HepG2 (cell line): ENCODE measurements around the gene DGKD. TPM values are rescaled to one million over a fixed set of nuclear protein-coding genes. Genes with fewer than 3 reads are reported as not detected.

ENCODE experiments used
- ATAC-seq: fragments of 200-7000 bp; cut with Tn5 transposase; 3 replicates; pipeline ENCODE4 v1.9.1; 2020; ENCODE audit warnings: mild to moderate bottlenecking, moderate library complexity
- BruUV-seq: library from RNA; stranded (reverse); fragments of 400-500 nt; replicated peaks from 2 replicates; lab custom pipeline; 2021; lab: Mats Ljungman, UMichigan
- CTCF ChIA-PET: fragments of 300-600 bp; formaldehyde crosslinking; extraction: SDS; loops from one replicate; lab custom pipeline; 2021; ENCODE audit warnings: low total read pairs, inconsistent platforms, low intra/inter-chr PET ratio; lab: Yijun Ruan, JAX
- POLR2A ChIA-PET: fragments of 350-600 bp; sonication (Branson Sonifier 250); formaldehyde crosslinking; loops from one replicate; lab custom pipeline; 2020; ENCODE audit warnings: antibody characterized with exemption, inconsistent platforms; lab: Yijun Ruan, JAX
- DNase-seq: peaks from one replicate; pipeline ENCODE4 v3.0.0-alpha.2; 2015; ENCODE audit warnings: low spot score
- FAIRE-seq: peaks from 3 replicates; lab custom pipeline; 2011; peaks lifted over from hg19 to GRCh38; lab: Jason Lieb, UNC
- H2AFZ ChIP-seq: one replicate; pipeline ENCODE4 v1.6.1; 2011; ENCODE audit warnings: low read length, inconsistent platforms
- H3K27ac ChIP-seq: fragments of 300-600 bp; 3 replicates; pipeline ENCODE4 v1.8.0; 2011; ENCODE audit warnings: mixed run types, mild to moderate bottlenecking, mixed read lengths, low read length, inconsistent platforms; ENCODE audit not compliant: insufficient read depth; ENCODE audit errors: extremely low read length
- H3K27me3 ChIP-seq, 2 experiments: fragments of 200-600 bp in 1 of 2; 2 replicates in 1 of 2; 3 replicates in 1 of 2; pipeline versions ENCODE4 v1.6.0 to v1.8.0; 2011; ENCODE audit warnings: low read length in 2 of 2, mild to moderate bottlenecking in 2 of 2, moderate library complexity in 2 of 2, inconsistent platforms in 1 of 2; ENCODE audit not compliant: insufficient read depth in 2 of 2, control insufficient read depth in 1 of 2
- H3K36me3 ChIP-seq, 2 experiments: fragments of 200-600 bp in 1 of 2; replicated peaks in 1 of 2; 2 replicates in 1 of 2; 3 replicates in 1 of 2; pipeline versions ENCODE4 v1.5.1 to v1.8.0; 2011; ENCODE audit warnings: low read length in 2 of 2, inconsistent platforms in 1 of 2; ENCODE audit not compliant: insufficient read depth in 2 of 2, control insufficient read depth in 1 of 2
- H3K4me1 ChIP-seq: 2 replicates; pipeline ENCODE4 v1.5.1; 2012; ENCODE audit warnings: low read length, inconsistent platforms; ENCODE audit not compliant: insufficient read depth
- H3K4me2 ChIP-seq: 2 replicates; pipeline ENCODE4 v1.6.0; 2011; ENCODE audit warnings: low read depth, low read length, inconsistent platforms
- H3K4me3 ChIP-seq, 3 experiments: fragments of 200-600 bp in 1 of 3; sonication (generic), shearing (Covaris generic) in 1 of 3; replicated peaks in 1 of 3; 2 replicates each; pipeline ENCODE4 v1.5.1; 2011 to 2016; ENCODE audit warnings: low read length in 3 of 3, inconsistent platforms in 2 of 3, low read depth in 2 of 3, mild to moderate bottlenecking in 2 of 3, control low read depth in 1 of 3, mixed read lengths in 1 of 3; ENCODE audit not compliant: insufficient read depth in 1 of 3
- H3K79me2 ChIP-seq: one replicate; pipeline ENCODE4 v1.6.1; 2011; ENCODE audit warnings: low read length, inconsistent platforms; ENCODE audit not compliant: insufficient read depth
- H3K9ac ChIP-seq: 2 replicates; pipeline ENCODE4 v1.6.0; 2011; ENCODE audit warnings: mild to moderate bottlenecking, low read depth, low read length, inconsistent platforms; ENCODE audit not compliant: insufficient read depth
- H3K9me3 ChIP-seq: 2 replicates; pipeline ENCODE4 v1.5.1; 2012; ENCODE audit warnings: mild to moderate bottlenecking, low read length
- H4K20me1 ChIP-seq: 2 replicates; pipeline ENCODE4 v1.6.0; 2011; ENCODE audit warnings: inconsistent platforms, mild to moderate bottlenecking, low read length, moderate library complexity; ENCODE audit not compliant: insufficient read depth
- AGO2 ChIP-seq: fragments of 200-400 bp; formaldehyde crosslinking; optimal IDR thresholded peaks from 2 replicates; pipeline ENCODE3; 2017; ENCODE audit warnings: mild to moderate bottlenecking, low read depth, low read length, moderate library complexity
- ATF4 ChIP-seq, 2 experiments: fragments of 450-650 bp in 1 of 2; sonication (generic) in 1 of 2; formaldehyde crosslinking; IDR thresholded peaks; 2 replicates each; pipeline versions ENCODE4 v1.5.0 to v1.8.0; 2020 to 2022; ENCODE audit warnings: mild to moderate bottlenecking in 1 of 2, missing genetic modification reagents in 1 of 2
- ATF7 ChIP-seq, 2 experiments: fragments of 450-650 bp in 1 of 2; sonication (generic) in 1 of 2; formaldehyde crosslinking in 1 of 2; IDR thresholded peaks; 2 replicates each; pipeline versions ENCODE4 v1.4.0 to v1.6.1; 2016 to 2020; ENCODE audit warnings: antibody characterized with exemption in 1 of 2, mild to moderate bottlenecking in 1 of 2, missing genetic modification reagents in 1 of 2
- ATF7-NPFF ChIP-seq: sonication (generic); formaldehyde crosslinking; IDR thresholded peaks from 2 replicates; pipeline ENCODE4 v1.8.1; 2023; ENCODE audit warnings: mild to moderate bottlenecking, low read depth, missing genetic modification reagents, moderate library complexity
- BHLHE40 ChIP-seq: IDR thresholded peaks from 2 replicates; pipeline ENCODE4 v1.6.1; 2011; ENCODE audit warnings: low read length, improper control_type of control experiment
- CHCHD3 ChIP-seq: sonication (generic); formaldehyde crosslinking; IDR thresholded peaks from 2 replicates; pipeline ENCODE4 v1.8.0; 2022; ENCODE audit warnings: mild to moderate bottlenecking, missing genetic modification reagents, moderate library complexity
- HCFC1 ChIP-seq: fragments of 150-350 bp; IDR thresholded peaks from 2 replicates; pipeline ENCODE4 v1.6.1; 2014; ENCODE audit warnings: low read depth, low read length
- ISX ChIP-seq: sonication (generic); formaldehyde crosslinking; conservative IDR thresholded peaks from 2 replicates; pipeline ENCODE4 v1.5.0; 2020; ENCODE audit warnings: missing genetic modification reagents
- KAT2B ChIP-seq: fragments of 150-350 bp; IDR thresholded peaks from 2 replicates; pipeline ENCODE4 v1.6.1; 2014; ENCODE audit warnings: low read depth, low read length, borderline replicate concordance
- MLX ChIP-seq: IDR thresholded peaks from 2 replicates; pipeline ENCODE4 v1.6.1; 2016
- PAX8 ChIP-seq: sonication (generic); formaldehyde crosslinking; IDR thresholded peaks from 2 replicates; pipeline ENCODE4 v1.8.0; 2022; ENCODE audit warnings: mild to moderate bottlenecking, missing genetic modification reagents, borderline replicate concordance
- XRCC5 ChIP-seq: fragments of 200-400 bp; formaldehyde crosslinking; optimal IDR thresholded peaks from 2 replicates; pipeline ENCODE3; 2017; ENCODE audit warnings: mild to moderate bottlenecking, low read length
- ZEB1 ChIP-seq: IDR thresholded peaks from 2 replicates; pipeline ENCODE4 v1.6.1; 2012; ENCODE audit warnings: mild to moderate bottlenecking, low read depth, inconsistent platforms; ENCODE audit not compliant: insufficient replicate concordance
- ZNF121 ChIP-seq: sonication (generic); formaldehyde crosslinking; IDR thresholded peaks from 2 replicates; pipeline ENCODE4 v1.5.0; 2020; ENCODE audit warnings: mild to moderate bottlenecking, missing genetic modification reagents
- ZNF20 ChIP-seq: sonication (generic); formaldehyde crosslinking; IDR thresholded peaks from 2 replicates; pipeline ENCODE4 v1.4.0; 2020; ENCODE audit warnings: mild to moderate bottlenecking, moderate library complexity, missing genetic modification reagents
- ZNF253 ChIP-seq: sonication (generic); formaldehyde crosslinking; IDR thresholded peaks from 2 replicates; pipeline ENCODE4 v1.8.0; 2022; ENCODE audit warnings: mild to moderate bottlenecking, missing genetic modification reagents, borderline replicate concordance
- ZNF513 ChIP-seq: sonication (generic); formaldehyde crosslinking; conservative IDR thresholded peaks from 2 replicates; pipeline ENCODE4 v1.5.0; 2020; ENCODE audit warnings: missing genetic modification reagents
- ZNF792 ChIP-seq: IDR thresholded peaks from 2 replicates; pipeline ENCODE4 v1.6.1; 2016
- ZNF879 ChIP-seq: sonication (generic); formaldehyde crosslinking; IDR thresholded peaks from 2 replicates; pipeline ENCODE4 v1.8.1; 2023; ENCODE audit warnings: missing genetic modification reagents
- WGBS: methylation state at CpG from one replicate; pipeline ENCODE4 v1.1.6; 2017; ENCODE audit warnings: low lambda C conversion rate; 5-methylcytosine and 5-hydroxymethylcytosine counted together
- in situ Hi-C: cut with HindIII; loops from 2 replicates; pipeline ENCODE4 v1.10.0; 2017; ENCODE audit warnings: low pct_unique_long_range_greater_than_20kb; ENCODE audit not compliant: extremely low pct_ligation_motif_present
- intact Hi-C: fragments of 100-400 bp; cut with micrococcal nuclease; formaldehyde crosslinking; loops from one replicate; pipeline ENCODE4 v1.10.0; 2022; ENCODE audit not compliant: unreplicated experiment
- polyA plus RNA-seq, 8 experiments: library from polyadenylated mRNA; depleted of rRNA in 3 of 8; stranded (reverse) in 7 of 8; unstranded in 1 of 8; fragments of >200 nt; fragmentation: Illumina TruSeq in 4 of 8; extraction: Trizol in 4 of 8; gene quantifications; 2 replicates each; pipeline versions ENCODE4 v1.2.1 to v1.2.3, GENCODE V29; 2011 to 2016; ENCODE audit warnings: low read depth in 4 of 8, missing spikeins in 1 of 8, mixed read lengths in 1 of 8; ENCODE audit not compliant: insufficient read depth in 1 of 8
- total RNA-seq, 5 experiments: library from RNA; depleted of rRNA; stranded (reverse); fragments of >200 nt; fragmentation: Illumina TruSeq; extraction: Trizol; gene quantifications; 2 replicates each; pipeline ENCODE4 v1.2.3, GENCODE V29; 2016; ENCODE audit warnings: low read depth in 1 of 5

The DGKD gene
- total and polyA plus RNA-seq, 2 of the 13 experiments (the other 11 are each of a cell fraction or from before 2014, with no cell fraction given), result 24.5 to 33.2 TPM

DNA sequence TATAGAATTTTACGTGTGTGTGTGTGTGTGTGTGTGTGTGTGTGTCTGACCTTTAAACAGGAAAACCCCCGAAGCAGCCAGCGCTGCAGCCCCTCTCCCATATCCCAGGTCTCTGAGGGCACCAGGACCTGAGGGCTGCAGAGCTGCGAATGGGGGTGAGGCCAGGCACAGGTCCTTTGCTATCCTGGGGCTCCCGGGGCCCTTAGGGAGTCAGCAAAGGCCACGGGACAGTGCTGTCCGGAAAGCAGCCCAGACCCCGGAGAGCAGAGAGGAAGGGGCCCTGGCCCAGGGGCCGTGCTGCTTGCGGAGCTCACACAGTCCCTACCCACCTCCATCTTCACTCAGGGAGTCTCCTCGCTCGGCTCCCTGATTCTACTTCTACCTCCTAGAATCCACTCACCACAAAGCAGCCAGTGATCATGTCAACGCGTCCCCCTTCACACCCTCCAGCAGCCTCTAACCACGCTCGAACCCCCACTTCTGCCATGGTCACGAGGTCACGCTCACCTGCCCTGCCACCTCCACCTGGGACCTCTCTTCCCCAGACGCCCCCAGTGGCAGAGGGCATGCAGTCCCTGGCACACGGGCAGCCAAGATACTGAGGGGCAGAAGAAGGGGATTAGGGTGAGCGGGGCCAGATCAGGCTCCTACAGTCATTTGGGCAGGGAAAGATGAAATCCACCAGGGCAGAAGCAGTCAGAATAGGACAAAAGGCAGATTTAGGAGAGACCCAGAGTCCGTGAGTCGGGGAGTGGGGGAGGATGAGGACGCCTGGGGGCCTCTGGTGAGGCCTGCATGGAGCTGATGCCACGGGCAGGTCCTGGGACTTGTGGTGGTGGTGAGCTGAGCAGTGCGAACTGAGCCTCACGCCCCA is 125.6 kb downstream of the DGKD start (continued):
- TF ChIP-seq PAX8 (CRISPR knock-in tag), result no peak
- TF ChIP-seq XRCC5, result no peak
- TF ChIP-seq HCFC1, result no peak
- TF ChIP-seq CHCHD3, result no peak
- no peak for TF ChIP-seq ATF7 (IDR thresholded peaks at IDR 0.05)
- TF ChIP-seq ATF7 (CRISPR knock-in tag; IDR thresholded peaks at IDR 0.05), result no peak
- TF ChIP-seq ATF4 (CRISPR knock-in tag; IDR thresholded peaks at IDR 0.05), result no peak
- no peak for TF ChIP-seq ZNF792 (CRISPR knock-in tag)
- no peak for TF ChIP-seq ATF7-NPFF (CRISPR knock-in tag)
- TF ChIP-seq KAT2B, result no peak

- in situ Hi-C loops, result no loop called here
- Histone ChIP-seq H3K36me3 (peaks cover 19 to 43% of the 10 kb centered on the region in 2 experiments; a peak in 4 of 5 replicates), H3K9me3 (no peaks in the 10 kb centered on the region), H3K4me2 (no peak overlapping the region), H3K27me3 (no peaks in the 10 kb centered on the region), H3K27ac (no peak overlapping the region), H3K4me3 (no peak overlapping the region), H3K4me1 (no peaks in the 10 kb centered on the region), H3K79me2 (no peaks in the 10 kb centered on the region), H2AFZ (no peak overlapping the region), H3K9ac (no peak overlapping the region), H4K20me1 (no peaks in the 10 kb centered on the region)
- no peak for FAIRE-seq
- 95% methylated on average over 19 of the region's 21 CpGs for WGBS
- peak; percentile 8; the same call in 2 of the 3 replicates for ATAC-seq
- DNase-seq, result peak; percentile 18
- CTCF ChIA-PET, result no interaction called here
- POLR2A ChIA-PET, result no interaction called here
- no TSS peak for BruUV-seq
- intact Hi-C loops, result loop anchor here (2.0 kb wide), 1 partner anchor 230 kb away; no protein-coding TSS in a partner anchor
- TF ChIP-seq ZNF253 (CRISPR knock-in tag), result no peak
- peak; percentile 46 for TF ChIP-seq AGO2
- TF ChIP-seq ISX, result no peak
- no peak for TF ChIP-seq ZNF879 (CRISPR knock-in tag)
- no peak for TF ChIP-seq BHLHE40
- no peak for TF ChIP-seq ZNF121
- TF ChIP-seq ZNF20 (CRISPR knock-in tag), result no peak
- TF ChIP-seq MLX (CRISPR knock-in tag), result no peak
- TF ChIP-seq ZEB1, result no peak
- no peak for TF ChIP-seq ZNF513
These were observed 126.4 kb downstream of the DGKD start for GRCh38 chr2:233480490-233481202.
